NCI-H187 (cell line): ENCODE data around the gene GNA14.
"Not testable (repeated sequence)": the region's sequence is repeated elsewhere in the genome, so short reads cannot be mapped to it uniquely, and the experiment has no call there.

Experiments
- DNase-seq, 2 experiments: peaks; one replicate each; lab custom pipeline; 2025; lab: John Stamatoyannopoulos, UW

The GNA14 gene

DNA sequence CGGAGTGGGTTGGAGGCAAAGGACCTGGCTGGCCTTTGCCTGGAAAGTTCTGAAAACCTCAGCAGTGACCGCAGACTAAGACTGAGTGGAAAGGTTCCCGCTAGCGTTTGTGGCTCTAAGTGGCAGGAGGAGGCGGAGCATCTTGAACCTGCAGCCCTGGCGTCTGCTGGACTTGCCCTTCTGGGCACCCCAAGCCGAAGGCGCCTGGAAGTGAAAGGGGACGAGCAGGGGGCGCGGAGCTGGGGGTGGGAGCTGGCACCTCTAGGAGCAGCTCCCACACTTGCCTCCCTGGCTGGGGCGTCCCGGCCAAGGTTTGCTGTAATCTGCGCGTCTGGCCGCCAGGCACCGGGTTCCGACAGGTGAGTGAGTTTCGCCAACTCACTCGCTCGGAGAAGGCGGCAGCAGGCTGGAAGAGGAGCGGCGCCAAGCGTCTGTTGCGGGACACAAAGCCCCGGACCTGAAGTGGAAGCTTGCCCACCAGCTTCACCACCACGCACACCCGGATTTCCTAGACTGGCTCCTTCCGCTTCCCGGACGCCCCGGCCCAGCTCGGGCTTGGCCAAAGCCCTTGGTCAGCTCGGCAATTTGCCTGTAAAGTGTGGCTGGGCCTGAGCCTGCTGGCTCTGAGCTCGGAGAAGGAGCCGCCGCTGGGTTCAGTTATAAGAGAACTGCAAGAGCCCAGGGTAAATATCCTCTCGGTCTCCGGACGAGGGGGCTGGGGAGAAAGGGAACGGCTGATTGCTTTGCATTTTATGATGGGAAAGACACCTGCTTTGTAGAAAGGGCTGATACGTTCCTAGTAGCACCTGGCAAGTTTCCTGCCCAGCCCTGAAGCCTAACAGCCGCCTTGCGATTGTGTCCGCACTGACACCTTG, at the start of gene GNA14:
Gene GNA14, minus strand, starts transcription at position 89 of the 875 bp plus-strand sequence. CDS start 529 bp downstream, outside the sequence.
- peak in 1 of 2 experiments; percentile 12 for DNase-seq

DNA sequence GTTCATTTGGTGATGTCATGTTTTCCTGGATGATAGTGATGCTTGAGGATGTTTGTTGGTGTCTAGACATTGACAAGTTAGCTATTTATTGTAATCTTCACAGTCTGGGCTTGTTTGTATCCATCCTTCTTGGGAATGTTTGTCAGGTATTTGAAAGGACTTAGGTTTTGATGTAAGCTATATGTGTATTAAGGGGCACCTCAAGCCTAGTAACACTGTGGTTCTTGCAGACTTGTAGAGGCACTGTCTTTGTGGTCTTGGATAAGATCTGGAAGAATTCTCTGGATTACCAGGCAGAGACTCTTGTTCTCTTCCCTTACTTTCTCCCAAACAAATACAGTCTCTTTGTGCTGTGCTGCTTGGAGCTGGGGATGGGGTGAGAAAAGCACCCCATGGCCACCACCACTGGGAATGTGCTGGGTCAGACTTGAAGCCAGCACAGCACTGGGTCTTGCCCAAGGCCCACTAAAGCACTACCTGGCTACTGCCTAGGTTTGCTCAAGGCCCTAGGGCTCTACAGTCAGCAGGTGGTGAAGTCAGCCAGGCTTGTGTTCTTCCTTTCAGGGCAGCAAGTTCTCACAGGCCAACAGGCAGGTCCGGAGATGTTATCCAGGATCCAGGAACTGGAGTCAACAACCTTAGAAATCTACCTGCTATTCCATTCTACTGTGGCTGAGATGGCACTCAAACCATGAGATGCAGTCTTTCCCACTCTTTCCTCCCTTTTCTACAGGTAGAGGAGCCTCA, 49.3 kb upstream of the GNA14 start:
- no peak for DNase-seq

DNA sequence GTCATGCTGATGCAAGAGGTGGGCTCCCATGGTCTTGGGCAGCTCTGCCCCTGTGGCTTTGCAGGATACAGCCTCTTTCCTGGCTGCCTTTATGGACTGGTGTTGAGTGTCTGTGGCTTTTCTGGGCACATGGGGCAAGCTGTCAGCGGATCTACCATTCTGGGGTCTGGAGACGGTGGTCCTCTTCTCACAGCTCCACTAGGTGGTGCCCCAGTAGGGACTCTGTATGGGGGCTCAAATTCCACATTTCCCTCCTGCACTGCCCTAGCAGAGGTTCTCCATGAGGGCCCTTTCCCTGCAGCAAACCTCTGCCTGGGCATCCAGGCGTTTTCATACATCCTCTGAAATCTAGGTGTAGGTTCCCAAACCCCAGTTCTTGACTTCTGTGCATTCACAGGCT, 42.6 kb upstream of the GNA14 start:
- not testable (repeated sequence) for DNase-seq

DNA sequence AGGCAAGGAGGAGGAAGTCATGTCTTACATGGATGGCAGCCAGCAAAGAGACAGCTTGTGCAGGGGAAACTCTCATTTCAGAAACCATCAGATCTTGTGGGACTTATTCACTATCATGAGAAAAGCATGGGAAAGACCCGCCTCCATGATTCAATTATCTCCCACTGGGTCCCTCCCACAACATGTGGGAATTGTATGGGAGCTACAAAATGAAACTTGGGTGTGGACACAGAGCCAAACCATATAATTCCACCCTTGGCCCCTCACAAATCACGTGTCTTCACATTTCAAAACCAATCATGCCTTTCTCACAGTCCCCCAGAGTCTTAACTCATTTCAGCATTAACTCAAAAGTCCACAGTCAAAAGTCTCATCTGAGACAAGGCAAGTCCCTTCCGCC, 42.0 kb upstream of the GNA14 start:
- DNase-seq, result not testable (repeated sequence)

DNA sequence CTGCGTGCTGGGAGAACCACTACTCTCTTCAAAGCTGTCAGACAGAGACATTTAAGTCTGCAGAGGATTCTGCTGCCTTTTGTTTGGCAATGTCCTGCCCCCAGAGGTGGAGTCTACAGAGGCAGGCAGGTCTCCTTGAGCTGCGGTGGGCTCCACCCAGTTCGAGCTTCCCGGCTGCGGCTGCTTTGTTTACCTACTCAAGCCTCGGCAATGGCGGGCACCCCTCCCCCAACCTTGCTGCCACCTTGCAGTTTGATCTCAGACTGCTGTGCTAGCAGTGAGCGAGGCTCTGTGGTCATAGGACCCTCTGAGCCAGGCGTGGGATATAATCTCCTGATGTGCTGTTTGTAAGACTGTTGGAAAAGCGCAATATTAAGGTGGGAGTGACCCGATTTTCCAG, 39.6 kb upstream of the GNA14 start:
- not testable (repeated sequence) for DNase-seq

DNA sequence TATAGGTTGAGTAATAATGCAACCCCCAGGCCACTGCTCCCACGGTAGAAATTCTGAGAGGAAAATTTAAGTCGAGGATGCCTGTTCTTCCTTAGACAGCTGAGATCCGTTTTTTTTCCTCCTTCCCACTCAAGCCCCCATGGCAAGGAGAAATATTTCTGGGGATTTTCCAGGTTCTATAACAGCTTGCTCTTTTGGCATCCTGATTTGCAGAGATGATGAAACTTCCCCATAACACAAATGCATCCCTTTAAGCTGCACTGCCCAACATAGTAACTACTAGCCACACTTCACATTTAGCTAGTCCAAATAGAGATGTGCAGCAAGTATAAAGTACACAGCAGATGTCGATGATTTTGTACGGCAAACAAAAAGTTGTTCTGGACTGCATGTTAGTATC, 32.5 kb upstream of the GNA14 start:
- DNase-seq, result no peak

DNA sequence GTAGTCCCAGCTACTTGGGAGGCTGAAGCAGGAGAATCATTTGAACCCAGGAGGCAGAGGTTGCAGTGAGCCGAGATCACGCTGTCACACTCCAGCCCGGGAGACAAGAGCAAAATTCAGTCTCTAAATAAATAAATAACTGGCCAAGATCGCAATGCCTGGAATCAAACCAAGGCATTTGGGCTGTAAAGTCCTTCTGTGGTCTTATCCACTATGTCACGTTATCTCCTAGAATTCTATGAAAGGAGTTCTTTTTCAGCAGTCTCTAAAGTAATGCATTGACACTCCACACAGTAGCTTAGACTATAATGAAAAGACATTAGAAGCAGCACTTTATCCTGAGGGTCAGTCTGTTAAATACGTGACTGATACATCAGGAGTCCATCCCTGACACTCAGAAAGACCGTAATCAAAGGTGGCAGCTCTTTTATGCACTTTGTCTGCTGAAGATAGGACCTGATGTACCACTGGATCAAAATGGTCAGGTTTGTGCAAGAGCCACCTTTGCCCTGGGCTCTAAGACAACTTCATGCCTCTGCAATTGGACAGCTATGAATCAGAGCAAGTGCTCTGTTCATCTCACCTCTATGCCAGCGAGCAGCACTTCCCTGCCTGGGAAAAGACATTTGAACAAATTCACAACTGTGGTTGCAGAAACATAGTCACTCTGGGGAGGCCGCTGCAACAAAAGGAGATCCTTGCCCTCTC, 31.7 kb upstream of the GNA14 start:
- no peak for DNase-seq

DNA sequence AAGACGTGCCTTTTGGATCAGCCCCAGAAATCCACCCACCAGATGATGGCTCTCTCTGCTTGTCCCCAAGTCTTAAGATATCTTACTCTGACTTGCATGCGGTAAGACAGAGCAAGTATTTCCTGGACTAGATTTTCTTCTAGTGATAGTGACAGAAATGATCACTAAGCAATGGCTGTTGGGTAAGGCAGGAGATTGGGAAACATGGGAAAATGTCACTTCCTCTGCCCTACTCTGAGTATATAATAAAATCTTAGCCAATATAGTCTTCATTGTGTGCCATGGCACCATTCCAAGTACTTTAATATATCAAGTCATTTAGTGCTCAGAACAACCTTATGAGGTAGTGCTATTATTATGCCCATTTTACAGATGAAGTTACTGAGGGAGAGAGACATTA, 31.0 kb upstream of the GNA14 start:
- DNase-seq, result no peak

DNA sequence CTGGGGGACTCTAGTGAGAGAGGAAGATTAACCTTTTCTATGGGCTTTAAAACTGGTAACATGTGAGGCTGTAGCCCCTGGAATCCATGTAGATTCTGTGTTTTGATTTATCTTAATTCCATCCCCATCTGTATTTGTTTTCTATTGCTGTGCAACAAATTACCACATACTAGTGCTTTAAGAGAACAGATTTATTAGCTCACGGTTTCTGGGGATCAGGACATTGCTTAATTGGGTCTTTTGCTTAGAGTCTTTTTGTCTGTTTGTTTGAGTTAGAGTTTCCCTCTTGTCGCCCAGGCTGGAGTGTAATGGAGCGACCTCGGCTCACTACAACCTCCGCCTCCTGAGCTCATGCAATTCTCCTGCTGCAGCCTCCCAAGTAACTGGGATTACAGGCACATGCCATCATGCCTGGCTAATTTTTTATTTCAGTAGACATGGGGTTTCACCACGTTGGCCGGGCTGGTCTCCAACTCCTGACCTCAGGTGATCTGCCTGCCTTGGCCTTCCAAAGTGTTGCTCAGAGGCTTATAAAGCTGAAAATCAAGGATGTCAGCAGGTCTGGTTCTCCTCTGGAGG, 29.9 kb upstream of the GNA14 start:
- DNase-seq, result no peak

DNA sequence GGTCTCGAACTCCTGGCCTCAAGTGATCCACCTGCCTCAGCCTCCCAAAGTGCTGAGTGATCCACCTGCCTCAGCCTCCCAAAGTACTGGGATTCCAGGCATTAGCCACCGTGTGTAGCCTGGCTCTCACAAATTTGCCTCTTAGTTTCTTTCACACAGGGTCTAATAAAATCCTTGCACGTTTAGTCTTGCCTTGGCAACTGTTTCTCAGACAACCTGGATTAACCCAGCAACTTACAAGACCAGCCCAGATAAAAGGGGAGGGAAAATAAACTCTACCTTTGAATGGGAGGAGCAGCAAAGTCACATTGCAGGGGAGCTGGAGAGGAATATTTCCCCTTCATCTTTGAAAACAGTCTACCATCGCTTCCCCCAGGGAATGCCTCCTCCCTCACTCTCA, 29.3 kb upstream of the GNA14 start:
- no peak for DNase-seq

DNA sequence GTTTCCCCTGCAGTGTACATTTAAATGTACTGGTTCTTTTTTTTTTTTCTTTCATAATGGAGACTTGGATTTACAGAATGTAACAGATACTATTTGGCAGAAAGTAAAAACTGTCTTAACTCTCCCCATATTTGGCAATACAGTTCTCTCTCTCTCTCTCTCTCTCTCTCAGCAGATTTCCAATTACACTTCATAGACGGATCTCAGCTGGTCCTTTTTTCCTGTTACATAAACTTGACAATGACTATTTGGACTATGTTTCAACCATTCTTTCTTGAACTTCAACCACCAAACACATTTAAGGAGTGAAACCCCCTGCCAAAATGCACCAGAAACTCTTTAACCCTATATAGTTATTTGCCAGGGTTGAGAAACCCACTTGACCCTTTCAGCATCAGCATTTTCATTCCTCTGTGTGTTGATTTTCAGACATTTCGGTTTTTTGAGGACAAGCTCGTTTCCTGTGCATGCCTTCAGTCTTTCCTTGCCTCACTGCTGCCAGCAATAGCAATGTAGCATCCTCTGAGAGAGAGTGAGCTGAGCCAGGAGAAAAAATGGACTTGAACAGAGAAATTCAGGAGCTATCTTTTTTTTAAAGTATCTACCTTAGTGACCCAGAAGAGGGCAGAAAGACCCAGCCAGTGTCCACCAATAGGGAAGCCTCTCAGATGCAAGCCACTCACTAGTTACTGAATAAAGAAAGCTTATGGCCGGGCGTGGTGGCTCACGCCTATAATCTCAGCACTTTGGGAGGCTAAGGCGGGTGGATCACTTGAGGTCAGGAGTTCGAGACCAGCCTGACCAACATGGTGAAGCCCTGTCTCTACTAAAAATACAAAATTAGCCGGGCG, 26.0 kb upstream of the GNA14 start:
- DNase-seq, result no peak

DNA sequence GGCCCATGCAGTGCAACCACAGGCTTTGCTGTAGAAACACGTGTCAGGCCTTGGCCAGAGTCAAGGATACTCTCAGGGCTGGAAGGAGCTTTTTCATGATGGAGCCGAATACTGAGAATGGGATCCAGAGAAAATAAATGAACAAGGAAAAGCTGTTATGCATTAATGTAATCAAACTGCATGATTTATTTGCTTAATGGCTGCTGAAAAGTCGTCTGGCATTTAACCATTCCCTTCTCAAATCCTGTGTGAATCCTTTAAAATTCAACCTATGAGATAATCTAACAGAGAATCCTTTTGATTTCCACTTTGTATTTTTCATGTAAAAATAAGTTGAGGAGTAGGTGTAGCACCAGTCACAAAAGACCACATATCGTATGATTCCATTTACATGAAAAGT, 24.1 kb upstream of the GNA14 start:
- no peak for DNase-seq

DNA sequence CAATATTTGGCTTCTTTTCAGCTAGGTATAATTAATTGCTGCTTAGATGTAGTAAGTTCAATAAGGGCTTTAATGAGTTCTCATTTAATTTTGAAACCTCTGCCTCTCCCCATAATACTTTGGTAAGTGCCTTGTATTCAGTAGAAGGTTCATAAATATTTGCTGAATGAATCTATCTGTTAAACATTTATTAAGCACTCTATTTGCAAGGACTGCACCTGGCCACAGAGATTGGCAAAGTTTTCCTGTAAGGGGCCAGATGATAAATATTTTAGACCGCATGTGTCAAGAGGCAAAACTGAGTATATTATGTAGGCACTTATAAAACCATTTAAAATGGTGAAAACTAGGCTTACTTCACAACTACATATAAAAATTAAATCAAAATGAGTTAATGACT, 19.0 kb upstream of the GNA14 start:
- no peak for DNase-seq

DNA sequence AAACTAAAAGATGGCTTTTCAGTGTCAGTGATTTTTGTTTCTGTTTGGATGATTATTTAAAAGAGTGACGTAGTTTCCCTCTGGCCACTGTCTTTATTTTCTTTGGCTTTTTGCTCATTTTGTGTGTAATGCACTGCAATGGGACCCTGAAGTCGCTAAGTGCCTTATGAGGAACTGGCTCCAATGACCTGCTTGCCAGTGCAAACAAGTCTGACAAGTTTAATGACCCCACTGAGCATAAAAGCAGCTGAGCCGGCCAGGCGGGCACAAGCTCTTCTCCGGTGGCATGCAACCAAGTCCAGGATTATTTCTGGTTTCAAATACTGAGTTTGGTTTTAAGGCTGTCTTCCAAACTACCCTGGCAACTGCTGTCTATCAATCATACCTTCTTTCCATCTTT, 15.6 kb upstream of the GNA14 start:
- no peak for DNase-seq

DNA sequence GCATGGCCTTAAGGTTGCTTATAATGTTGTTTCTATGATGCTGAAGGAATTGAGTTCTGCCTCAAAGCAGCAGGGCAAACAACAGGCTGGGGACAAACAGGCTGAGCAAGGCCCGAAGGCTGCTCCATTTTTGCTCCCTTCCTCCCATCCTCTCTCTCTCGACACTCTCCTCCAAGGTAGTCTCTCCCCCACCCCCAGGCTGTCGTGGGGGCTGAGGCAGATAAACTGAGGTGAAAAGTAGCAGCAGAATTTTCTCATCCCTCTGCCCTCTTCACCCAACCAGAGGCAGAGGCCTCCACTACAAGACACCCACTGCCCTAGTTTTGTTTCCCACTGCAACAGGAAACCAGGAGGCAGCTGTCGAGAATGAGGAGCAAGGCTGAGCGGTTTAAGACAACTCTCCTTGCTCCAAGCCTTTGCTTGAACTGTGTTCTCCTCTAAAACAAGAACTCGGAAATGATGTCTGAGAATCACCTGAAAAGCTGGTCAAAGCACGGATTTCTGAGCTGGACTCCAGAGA, 13.5 kb upstream of the GNA14 start:
- no peak for DNase-seq

DNA sequence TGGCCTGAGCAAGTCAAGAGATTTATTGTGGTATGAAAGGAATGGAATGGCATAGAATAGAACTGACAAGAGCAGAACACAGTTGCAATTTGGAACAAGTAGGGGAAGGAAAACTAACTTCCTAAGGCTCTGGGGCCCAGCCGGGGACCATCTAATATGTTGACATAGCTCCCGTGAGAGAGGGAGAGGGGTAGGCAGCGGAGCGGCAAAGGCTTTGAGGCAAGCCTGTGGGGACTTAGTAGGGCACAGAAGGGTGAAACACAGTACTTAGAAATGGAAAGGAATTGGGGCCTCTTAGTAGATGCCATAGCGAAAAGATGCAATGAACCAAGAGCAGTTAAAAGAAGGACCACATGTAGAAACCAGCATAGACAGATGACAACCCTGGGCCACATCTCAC, 11.8 kb upstream of the GNA14 start:
- DNase-seq, result no peak

DNA sequence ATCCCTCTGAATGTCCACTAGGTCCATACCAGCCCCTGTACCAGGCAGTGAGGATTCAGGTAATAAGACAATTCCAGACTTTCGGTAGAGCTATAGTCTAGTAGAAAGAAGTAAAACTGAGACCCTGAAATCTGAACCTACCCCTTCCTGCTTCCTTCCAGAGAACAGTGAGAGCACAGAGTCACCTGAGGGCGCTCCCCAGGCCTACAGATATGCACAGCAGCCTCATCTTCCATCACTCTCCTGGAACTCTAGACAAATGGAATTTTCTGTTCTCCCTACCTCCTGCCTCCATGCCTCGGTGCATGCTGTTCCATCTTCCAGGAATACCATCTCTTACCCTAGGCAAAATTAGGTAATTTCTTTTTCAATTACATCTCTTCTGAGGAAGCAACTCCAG, 3.1 kb upstream of the GNA14 start:
- DNase-seq, result no peak

DNA sequence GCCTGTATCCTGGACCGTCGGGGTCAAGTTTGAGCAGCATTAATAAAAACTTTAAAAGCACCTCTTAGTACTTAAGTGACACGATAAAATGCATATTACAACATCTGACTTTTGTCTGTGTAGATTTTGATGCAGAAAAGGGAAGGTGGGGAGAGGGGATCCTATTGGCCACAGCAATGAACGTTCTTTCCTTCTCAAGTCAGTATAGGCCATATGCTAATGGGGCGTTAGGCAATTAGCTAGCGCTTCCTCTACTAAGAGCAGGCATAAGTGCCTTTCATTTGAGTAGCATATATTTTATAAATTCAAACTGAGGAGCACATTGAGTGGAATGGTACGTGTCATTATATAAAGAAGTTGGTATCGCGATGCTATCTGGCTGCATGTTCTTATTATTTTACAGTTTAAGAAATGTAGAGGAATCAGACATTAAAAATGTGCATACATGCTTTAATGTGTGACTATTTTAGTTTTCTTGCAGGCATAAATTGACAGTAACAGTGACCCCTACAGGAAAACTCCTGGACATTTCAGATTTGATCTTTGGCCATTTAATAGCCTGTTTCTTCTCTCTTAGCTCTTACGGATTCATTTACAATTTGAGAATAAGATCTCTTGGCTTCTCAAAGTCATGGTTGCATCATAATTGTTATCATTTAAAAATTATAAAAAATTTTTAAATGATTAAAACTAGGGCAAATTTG, 1.1 kb upstream of the GNA14 start:
- DNase-seq, result peak in 1 of 2 experiments; percentile 48

DNA sequence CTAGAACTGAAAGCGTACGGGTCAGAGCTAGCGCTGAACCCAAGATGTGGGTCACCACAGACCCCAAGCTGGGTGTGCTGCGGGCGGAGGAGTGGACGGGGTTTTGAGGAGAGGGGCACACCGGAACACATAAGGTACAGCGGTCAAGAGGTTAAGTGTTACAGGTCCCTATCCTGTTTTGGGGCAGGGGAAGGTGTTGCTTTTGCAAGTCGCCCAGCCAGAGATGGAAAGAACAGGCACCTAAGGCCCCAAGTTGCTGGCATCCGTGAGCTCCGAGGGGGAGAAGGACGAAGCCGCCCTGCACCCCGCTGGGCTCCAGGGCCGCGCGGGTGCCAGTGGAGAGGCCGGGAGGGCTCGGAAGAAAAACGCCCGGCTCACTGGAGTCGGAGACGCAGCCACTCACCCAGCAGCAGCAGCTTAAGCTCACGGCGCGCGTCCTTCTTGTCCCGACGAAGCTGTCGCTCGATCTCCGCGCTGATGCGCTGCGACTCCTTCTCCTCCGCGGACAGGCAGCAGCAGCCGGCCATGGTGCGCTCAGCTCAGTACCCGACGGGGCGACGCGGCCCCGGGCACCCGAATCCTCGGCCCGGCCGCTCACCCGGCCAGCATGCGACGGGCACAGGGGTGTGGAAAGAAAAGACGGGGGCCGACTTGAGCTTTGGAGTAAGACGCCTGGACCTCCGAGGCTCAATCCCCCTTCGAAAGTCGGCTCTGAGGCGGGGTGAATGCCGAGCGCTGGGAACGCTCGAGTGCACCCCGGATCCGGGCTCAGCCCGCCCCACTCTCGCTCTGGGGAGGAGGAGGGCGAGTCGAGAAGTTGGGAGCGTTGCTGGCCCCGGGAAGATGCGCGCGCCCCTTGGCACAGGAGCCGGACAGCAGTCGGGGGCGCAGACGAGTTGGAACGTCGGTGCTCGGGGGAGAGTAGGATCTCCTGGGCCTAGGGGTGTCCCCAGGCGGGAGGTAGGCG, 572 bp downstream of the GNA14 start:
- no peak for DNase-seq
